Stimulated activated CD4-positive, alpha-beta T cell treated with anti-CD3 and anti-CD28 coated beads, Interleukin-1b, Interleukin-23, amount 100 ng/mL, for 48 hours (primary cell): Measurements from ENCODE around the gene UBAP1L.
A peak's percentile ranks its signal among the peaks of the same experiment; 100 is the strongest.
"Not testable (repeated sequence)": the region's sequence is repeated elsewhere in the genome, so short reads cannot be mapped to it uniquely, and the experiment has no call there.

Source experiments
- DNase-seq: peaks from one replicate; pipeline ENCODE4 v3.0.0-alpha.2; 2020

Gene UBAP1L

DNA sequence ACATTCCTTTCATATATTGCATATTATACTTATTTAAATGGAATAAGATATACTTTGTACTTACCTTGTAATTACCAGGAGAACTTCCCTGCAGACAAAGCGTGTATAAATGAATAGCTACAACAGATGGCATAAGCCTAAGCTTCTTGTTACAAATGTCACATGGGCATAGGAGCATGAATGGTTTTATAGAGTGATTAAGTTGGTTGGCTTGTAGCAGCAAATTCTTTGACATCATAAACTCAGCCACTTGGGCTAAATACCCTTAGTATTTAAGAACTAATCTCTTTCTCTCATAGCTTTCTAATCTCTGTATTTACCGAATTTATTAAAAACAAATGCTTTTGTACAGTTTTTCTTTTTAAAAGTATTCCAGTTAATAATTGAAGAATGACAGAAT is at the start of gene UBAP1L:
UBAP1L (minus strand) TSS at position 115 of the 400 bp plus-strand sequence. CDS start 8,985 bp downstream, outside the sequence.
- no peak for DNase-seq

DNA sequence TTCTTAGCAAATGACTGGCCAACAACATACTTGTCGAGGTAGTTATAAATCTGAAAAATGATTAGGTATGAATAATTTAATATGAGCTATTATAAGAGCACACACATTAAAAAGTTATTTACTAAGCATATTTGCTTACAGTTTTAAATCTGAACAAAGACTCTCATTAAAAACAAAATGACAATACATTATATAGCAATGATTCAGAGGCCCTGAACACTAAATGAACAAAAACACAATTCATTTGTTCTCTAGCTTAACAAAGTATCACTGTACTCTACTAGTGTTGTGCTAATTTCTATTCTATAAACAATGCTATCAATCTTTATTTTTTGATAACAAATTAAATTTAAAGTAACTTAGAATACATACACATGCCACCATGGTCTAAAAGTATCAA is 49.1 kb upstream of the UBAP1L start:
- no peak for DNase-seq

DNA sequence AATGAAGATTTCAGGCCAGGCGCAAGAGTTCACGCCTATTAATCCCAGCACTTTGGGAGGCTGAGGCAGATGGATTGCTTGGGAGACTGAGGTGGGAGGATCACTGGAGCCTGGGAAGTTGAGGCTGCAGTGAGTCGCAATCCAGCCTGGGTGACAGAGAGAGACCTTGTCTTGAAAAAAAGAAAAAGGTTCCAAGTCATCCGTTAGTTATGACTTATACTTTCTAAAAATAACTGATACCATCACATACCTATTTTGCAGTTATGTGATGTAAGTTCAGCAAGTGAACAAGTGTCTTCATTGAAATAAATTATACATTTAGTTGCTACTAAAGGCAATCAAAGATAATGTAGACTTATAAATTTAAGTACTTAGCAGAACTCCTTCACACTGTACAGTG is 48.0 kb upstream of the UBAP1L start:
- DNase-seq = no peak

DNA sequence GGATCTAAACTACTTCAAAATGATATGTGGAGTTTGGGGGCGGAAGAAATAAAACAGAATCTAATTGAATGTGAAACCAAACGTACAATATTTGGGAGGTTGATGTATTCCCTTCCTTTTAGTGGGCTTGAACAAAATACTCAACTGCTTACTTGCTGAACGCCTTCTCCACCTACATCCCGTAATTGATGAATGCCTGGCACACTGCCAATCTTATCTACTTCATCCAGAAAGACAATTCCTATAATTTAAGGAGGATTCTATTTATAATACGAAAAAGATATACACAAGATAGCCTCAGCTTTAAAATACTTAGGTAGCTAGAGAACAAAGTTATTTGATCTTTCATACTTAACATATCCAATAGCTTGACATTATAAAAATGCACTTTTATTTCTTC is 41.7 kb upstream of the UBAP1L start:
- no peak for DNase-seq

DNA sequence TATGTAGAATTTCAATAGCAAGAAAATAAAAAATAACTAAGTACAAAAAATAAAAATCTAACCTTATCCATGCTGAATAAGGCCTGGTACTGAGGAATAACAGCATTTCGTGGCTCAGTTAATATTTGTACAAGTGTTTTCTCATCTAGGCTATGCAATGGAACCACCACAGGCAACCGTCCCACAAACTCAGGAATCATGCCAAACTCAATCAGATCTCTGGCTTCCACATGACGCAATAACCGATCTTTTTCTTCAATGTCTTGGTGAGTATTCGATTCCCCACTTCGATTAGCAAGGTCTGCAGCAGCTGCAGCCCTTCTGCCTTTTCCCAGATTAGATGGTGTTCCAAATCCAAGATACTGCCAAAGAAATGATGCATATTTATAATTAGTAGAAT is 39.7 kb upstream of the UBAP1L start:
- no peak for DNase-seq

DNA sequence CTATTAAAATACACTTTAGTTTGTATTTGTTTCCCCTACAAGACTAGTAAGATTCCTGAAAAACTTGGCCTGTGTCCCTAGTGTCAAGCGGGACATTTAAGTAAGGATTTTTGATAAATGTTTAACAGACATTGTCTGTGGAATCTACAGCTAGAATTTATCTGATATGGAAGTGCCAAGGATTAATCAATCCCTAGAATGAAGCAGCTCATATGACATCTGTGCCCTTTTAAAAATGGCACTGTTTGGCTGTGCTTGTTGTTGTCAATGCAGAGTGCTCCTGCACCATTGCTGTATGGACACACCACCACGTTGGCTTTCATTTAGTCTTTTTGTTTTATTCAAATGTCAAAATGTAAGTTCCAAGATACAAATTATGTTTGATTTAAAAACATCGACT is 32.9 kb upstream of the UBAP1L start:
- DNase-seq = no peak

DNA sequence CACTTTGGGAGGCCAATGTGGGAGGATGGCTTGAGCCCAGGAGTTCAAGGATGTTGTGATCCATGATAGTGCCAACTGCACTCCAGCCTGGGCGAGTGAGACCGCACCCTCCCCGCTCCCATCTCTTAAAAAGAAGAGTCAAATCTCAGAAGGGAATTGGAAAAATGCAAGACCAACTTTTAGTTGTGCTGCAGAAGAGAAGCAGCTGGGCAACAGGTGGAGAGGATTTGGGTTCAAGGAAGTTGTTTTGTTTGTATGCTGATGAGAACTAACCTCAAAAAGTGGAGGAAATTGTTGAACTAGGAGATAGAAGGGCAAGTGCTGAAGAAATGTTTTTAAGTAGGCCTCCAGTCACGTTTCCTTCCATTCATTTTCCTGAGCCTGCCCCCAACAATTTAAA is 31.4 kb upstream of the UBAP1L start:
- no peak for DNase-seq

DNA sequence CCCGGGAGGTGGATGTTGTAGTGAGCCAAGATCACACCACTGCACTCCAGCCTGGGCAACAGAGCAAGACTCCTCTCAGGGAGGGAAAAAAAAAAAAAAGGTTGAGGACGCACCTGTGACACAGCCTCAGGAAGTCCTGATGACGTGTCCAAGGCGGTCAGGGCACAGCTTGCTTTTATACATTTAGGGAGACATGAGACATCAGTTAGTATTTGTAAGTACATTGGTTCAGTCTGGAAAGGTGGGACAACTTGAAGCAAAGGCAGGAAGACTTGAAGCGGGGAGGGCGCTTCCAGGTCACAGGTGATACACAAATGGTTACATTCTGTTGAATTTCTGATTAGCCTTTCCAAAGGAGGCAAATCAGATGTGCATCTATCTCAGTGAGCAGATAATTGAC is 23.6 kb upstream of the UBAP1L start:
- not testable (repeated sequence) for DNase-seq

DNA sequence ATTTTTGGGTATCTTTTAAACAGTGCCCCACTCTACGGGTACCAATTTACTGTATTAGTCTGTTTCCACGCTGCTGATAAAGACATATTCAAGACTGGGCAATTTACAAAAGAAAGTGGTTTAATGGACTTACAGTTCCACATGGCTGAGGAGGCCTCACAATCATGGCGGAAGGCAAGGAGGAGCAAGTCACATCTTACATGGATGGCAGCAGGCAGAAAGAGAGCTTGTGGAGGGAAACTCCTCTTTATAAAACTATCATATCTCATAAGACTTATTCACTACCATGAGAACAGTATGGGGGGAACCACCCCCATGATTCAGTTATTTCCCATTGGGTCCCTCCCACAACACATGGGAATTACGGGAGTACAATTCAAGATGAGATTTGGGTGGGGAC is 22.9 kb upstream of the UBAP1L start:
- not testable (repeated sequence) for DNase-seq

DNA sequence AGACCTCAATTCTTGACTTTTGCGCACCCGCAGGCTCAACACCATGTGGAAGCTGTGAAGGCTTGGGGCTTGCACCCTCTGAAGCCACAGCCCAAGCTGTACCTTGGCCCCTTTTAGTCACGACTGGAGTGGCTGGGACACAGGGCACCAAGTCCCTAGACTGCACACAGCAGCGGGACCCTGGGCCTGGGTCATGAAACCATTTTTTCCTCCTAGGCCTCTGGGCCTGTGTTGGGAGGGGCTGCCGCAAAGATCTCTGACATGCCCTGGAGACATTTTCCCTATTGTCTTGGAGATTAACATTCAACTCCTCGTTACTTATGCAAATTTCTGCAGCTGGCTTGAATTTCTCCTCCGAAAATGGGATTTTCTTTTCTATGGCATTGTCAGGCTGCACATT is 22.1 kb upstream of the UBAP1L start:
- not testable (repeated sequence) for DNase-seq

DNA sequence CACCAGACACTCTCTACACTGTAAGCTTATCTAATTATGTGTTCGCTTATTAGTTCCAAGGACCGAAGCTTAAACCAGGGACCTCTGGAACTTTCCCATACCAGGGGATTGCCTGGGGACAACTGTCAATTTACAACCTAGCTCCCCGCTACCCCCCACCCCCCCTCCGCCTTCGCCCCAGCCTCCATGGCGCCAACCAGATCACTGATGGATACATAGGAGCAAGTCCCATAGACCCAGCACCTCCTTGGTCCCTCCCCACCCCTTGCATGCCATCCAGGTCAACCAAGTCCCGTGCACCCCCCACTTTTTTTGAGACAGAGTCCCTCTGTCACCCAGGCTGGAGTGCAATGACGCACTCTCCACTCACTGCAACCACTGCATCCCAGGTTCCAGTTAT is 19.5 kb upstream of the UBAP1L start:
- no peak for DNase-seq

DNA sequence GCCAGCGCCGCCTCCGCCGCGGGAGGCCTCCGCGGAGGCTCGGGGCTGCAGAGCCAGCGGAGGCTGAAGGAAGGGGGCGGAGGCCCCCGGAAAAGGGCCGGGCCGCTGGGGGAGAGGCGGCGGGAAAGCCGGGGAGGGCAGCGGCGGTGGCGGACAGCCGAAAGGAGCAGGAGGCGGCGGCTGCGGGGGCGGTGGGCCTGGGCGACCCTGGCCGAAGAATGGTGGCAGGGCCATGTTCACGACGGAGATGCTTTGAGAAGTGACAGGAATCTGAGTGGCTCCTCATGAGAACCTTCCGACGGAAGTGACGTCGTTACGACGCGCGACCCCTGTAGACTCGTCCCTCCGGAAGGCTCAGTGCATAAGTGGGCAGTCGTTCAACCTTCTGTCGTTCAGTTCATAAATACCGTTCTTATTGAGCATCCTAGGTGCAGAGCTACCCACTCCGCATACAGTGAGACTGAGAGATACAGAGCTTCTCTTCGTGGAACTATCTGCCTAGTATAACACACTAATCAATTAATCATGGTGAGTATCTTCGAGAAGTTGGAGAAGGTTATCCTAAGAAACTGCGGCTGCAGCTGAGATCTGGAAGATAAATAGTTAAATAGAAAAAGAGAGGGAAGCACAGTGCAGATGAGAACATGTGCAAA is 18.7 kb upstream of the UBAP1L start, which contains the start of gene PDCD7:
PDCD7 (minus strand) TSS at position 261 of the 653 bp plus-strand sequence; CDS start at position 234, 27 bp downstream.
- peak; percentile 85 for DNase-seq

DNA sequence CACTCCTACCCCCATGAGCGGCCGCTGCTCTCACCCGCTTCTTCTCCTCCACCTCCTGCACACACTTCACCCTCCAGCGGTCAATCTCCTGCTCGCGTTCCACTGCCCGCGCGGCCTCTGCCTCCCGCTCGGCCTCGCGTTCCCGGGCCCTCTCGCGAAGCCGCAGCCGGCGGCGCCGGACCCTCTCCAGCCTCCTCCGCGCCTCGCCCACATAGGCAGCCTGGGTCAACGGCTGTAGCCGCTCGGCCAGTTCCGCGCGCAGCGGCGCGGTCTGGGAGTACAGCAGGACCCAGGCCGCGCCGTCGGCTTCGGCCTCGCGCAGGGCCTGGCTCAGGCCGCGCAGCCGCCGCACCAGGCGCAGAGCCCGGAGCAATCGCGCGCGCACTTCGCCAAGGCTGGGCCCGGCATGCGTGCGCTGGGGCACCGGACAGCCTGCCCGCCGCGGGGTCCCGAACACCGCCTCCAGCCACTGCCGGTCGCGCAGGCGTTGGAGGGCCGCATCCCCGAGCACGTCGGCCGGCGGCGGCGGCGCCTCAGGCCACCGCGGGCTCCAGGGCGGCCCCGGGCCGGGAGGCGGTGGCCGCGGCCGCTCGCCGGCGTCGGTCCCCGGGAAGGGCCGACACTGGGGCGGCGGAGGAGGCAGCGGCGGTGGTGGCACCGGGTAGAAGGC is 18.0 kb upstream of the UBAP1L start:
- peak; percentile 22 for DNase-seq

DNA sequence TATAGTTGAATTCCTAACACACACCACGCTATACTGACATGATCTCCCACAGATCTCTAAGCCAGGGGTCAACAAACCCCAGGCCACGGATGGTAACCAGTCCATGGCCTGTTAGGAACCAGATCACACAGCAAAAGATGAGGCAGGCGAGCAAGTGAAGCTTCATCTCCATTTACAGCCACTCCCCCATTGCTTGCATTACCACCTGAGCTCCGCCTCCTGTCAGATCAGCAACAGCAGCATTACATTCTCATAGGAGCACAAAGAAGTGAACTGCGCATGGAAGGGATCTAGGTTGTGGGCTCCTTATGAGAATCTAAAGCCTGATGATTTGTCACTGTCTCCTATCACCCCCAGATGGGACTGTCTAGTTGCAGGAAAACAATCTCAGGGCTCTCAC is 15.9 kb upstream of the UBAP1L start:
- DNase-seq = no peak

DNA sequence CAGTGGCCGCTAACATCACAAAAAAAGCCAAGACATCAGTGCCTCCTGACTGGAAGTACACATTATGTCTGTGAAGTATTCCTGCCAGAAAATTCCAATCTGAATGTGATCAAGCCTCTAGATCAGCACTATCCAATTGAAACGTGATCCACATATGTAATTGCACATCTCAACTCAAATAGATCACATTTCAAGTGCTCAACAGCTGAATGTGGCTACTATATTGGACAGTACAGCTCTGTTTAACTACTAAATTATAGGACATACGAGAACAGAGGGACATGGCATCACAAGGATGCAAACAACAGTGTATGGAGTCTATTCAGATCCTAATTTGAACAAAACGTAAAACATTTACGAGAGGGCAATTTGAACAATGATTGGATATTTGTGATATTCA is 542 bp upstream of the UBAP1L start:
- no peak for DNase-seq

DNA sequence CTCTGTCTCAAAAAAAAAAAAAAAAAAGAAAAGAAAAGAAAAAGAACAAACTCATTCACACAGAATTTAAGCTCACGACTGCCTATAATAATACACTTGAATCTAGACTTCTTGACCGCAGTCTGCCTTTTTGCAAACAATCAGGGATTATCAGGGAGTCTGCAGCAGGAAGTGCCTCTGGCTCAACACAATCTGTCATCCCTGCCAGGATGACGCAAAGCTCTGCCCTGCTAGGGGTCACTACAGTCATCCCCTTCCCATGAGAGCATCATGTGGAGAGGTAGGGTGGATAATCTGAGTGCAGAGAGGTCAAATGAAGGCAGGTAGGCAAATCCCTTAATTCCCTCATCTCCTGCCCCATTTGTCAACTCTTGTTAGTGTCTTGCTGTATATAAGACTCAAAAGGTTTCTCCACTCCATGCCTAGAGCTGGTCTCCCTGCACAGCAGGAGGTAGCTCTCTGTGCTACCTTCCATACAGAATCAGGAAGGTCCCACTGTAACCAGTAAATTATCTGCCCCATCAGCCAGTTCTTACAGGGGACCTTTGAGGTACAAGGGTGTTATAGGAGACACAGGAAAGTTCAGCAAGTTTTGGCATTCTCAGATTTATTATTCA is 4.2 kb downstream of the UBAP1L start:
- no peak for DNase-seq

DNA sequence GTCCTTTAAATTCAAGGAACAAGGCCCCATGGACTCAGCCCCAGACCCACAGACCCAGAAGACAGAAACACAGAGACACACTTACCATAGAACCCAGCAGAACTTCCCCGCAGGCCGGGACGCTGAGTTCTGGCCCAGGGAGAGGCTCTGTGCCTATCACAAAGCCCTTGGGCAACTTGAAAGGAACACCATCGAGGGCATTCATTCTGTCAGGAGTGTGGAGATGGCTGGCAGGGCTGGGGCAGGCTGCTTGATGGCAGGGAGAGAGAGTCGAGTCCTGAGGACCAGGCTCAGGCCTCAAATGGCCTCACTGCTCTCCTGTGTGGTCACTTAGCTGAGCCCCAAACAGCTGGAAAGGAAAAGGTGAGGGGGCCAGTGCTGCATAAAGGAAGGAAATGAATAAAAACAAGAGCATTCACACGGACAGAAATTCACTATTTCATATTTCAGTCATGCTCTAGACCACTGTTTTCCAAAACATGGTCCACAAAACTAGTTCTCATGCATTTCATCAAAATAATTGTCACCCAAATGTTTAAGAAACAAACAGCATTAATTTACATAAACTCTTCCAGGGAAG is 8.9 kb downstream of the UBAP1L start:
- no peak for DNase-seq

DNA sequence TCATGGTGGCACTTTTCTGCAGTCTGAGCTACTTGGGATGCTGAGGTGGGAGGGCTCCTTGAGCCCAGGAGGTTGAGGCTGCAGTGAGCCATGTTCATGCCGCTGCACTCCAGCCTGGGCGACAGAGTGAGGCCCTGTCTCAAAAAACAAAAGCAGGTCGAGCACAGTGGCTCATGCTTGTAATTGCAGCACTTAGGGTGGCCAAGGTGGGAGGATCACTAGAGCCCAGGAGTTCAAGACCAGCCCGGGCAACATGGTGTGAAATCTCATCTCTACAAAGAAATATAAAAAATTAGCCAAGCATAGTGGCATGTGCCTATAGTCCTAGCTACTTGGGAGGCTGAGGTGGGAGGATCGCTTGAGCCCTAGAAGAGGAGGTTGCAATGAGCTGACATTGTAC is 10.0 kb downstream of the UBAP1L start:
- DNase-seq = no peak

DNA sequence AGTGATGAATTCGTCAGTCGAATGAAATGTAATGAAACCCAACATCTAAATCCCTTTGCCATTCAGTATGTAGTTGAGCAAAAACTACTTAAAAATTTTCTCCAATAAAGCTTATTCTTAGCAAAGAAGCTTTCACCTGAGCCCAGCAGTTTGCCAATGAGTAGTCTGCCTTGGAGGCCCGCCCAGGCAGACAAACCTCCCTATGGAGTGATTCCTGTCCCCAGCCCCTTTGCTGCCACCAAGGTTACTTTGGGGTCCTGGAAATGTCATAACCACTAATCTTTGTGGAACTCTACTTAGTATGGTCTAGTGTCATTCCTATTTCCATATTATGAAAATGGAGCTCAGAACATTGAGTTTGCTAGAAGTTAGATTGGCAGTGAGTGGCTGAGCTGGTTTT is 12.1 kb downstream of the UBAP1L start:
- DNase-seq = no peak

DNA sequence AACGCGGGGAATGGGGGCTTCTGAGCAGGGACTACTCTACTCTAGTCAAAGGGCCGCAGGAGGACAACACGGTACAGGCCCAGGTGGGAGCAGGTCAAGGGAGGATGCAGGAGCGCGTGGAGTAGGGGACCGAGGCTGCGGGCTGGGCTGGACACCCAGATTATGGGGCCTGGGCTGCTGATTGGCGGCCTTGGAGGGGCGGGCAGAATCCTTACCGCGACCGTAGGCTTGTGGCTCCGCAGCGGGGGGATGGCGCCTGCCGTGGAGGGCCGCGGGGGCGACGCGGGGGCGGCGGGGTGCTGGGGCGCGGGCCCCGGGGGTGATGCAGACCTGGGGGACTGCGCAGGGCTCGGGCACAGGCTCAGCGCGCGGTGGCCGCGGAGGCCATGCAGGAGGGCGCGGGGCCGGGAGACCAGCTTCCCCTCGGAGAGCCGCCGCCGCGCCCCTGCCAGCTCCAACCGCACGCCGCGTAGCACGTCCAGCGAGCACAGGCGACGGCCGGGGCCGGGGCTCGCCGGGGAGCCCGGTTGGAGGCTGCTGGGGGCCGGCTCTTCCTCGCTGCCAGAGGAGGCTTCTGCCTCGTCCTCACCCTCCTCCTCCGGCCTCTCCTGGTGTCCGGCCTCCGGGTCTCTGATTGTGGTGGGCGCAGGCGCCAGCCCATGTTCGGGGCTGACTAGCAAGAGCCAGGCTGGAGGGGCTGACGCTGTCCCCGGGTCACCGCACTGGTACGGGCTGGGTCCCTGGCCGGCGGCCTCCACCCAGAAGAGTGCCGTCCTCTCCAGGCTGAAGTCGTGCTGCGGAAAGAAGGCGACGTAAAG is 12.9 kb downstream of the UBAP1L start:
- no peak for DNase-seq

DNA sequence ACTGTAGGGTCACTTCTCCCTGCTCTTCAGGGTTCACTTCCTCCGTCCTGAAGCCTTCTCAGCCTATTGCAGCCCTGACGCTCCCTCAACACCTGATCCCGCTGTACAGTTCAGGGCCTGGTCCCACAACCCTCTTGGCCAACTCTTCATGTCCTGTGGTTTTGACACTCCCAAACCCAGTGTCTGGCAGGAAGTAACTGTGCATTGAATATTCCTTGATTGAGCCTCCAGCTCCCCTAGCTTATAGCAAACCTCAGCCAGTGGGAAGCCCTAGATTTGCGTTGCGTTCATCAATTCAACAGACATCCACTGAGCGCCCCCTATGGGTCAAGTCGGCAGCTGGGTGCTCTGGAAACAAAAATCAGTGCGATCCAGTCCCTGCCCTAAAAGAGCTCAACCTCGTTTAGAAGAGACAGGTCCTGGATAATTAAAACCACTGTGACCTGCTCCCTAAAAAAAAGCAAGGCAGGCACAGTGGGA is 13.5 kb downstream of the UBAP1L start:
- peak; percentile 58 for DNase-seq

DNA sequence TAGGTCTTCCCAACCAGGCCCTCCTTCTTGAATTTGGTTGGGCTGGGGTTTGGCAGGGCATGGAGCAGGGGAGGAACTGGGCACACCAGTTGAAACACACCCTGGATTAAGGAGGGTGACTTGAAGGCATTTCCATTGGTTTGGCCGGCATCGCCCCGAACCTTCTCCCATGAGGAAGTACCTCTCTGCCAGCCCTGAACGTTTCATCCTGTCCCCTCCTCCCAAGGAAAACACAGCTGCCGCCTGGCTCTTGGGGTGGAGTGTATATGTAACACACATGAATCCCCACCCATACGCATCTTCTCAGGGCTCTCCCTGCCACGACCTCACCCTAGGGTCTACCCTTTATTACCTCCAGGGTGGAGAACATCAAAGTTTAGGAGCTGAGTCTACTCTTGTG is 14.6 kb downstream of the UBAP1L start:
- no peak for DNase-seq

DNA sequence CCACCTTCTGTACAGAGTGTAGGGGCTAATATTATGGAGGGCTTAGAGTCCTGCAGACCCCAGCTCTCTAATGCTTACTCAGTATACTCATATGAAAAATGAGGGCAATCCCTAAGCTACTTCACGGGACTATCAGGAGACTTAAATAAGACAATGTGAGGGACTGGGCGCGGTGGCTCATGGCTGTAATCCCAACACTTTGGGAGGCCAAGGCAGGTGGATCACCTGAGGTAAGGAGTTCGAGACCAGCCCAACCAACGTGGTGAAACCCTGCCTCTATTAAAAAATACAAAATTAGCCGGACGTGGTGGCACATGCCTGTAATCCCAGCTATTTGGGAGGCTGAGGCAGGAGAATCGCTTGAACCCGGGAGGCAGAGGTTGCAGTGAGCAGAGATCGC is 15.2 kb downstream of the UBAP1L start:
- not testable (repeated sequence) for DNase-seq
